ENCODE data around the gene TTLL11. TPM values are rescaled to one million over a fixed set of nuclear protein-coding genes. Genes with fewer than 3 reads are reported as not detected.

Gene TTLL11
- total and polyA plus RNA-seq, 2 experiments from 2014 or later, result 0.57 to 1.4 TPM

DNA sequence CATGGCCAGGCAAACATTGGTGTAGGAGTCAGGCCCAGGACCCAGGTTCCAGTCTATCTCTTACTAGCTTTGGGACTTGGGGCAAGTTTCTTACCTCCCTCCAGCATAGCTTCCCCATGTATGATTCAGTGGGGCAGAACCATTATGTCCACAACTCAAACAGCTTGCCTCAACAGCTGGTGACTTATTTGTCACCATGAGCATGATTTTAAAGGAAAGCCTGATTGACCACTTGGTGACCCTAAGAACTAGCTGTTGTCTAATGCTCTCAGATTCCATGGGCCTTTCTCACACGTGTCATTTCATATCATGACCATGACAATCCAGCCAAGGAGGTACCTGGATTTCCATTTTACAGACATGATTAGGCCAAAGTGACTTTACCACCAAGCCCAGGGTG, 126.4 kb downstream of the TTLL11 start (continued):
- TF ChIP-seq, protein P1, sequence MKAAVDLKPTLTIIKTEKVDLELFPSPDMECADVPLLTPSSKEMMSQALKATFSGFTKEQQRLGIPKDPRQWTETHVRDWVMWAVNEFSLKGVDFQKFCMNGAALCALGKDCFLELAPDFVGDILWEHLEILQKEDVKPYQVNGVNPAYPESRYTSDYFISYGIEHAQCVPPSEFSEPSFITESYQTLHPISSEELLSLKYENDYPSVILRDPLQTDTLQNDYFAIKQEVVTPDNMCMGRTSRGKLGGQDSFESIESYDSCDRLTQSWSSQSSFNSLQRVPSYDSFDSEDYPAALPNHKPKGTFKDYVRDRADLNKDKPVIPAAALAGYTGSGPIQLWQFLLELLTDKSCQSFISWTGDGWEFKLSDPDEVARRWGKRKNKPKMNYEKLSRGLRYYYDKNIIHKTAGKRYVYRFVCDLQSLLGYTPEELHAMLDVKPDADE (IDR thresholded peaks at IDR 0.05), result no peak
- no peak for TF ChIP-seq CREB1 (CRISPR knock-in tag; IDR thresholded peaks at IDR 0.05; ENCODE audit: low read depth)

DNA sequence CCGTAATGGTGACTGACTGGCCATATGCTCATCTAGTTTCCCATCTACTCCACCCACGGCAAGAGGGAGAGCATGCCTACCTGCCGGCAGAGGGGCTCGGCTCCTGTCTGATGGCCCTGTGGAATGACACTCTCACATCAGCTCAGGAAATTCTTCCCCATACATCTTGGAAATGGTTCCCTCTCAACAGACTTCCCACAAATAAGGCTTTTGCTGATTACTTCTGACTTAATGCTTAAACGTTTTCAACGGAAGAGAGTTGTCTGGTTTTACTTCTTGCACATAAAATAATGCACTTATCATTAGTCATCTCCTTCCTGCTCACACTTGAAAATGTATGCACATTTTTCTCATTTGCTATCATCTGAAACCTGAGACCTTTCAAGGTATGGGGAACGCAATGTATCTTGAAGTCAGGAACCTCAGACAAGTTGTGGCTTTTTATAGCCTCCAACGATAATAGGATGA, 129.5 kb downstream of the TTLL11 start:
- H3K4me1 ChIP-seq (ENCODE audit: insufficient read depth), result no peaks in the 10 kb centered on the region
- peaks cover 7% of the 10 kb centered on the region for H3K27me3 Mint-ChIP-seq (ENCODE audit: insufficient read depth, low read depth, poor library complexity)
- H3K4me3 Mint-ChIP-seq, result no peak overlapping the region
- H3K9me2 ChIP-seq (ENCODE audit: insufficient read depth), result no peaks in the 10 kb centered on the region
- H3K4me1 Mint-ChIP-seq, result peaks cover 5% of the 10 kb centered on the region; the same call in 2 of the 3 replicates
- DNase-seq (ENCODE audit: low spot score) (no peak), ATAC-seq (no peak)
- no peak overlapping the region for H2AFZ ChIP-seq
- no peaks in the 10 kb centered on the region for H3K36me3 ChIP-seq (ENCODE audit: insufficient read depth)
- no peak overlapping the region for H3K4me3 ChIP-seq
- no peak overlapping the region for H3K4me2 ChIP-seq
- no peak overlapping the region for H3K27ac Mint-ChIP-seq
- no peaks in the 10 kb centered on the region for H3K27me3 ChIP-seq (ENCODE audit: insufficient read depth)
- no peak overlapping the region for H3K27ac ChIP-seq (ENCODE audit: low read depth)
- H3K79me2 ChIP-seq (replicated peaks; ENCODE audit: insufficient read depth), result no peaks in the 10 kb centered on the region
- H3F3A ChIP-seq (replicated peaks; ENCODE audit: low read depth), result no peaks in the 10 kb centered on the region
- no peaks in the 10 kb centered on the region for H3K9me3 Mint-ChIP-seq
- H4K20me1 ChIP-seq (replicated peaks; ENCODE audit: insufficient read depth), result no peaks in the 10 kb centered on the region
- H3K36me3 Mint-ChIP-seq (ENCODE audit: low read depth), result no peaks in the 10 kb centered on the region
- TF ChIP-seq, protein P2, sequence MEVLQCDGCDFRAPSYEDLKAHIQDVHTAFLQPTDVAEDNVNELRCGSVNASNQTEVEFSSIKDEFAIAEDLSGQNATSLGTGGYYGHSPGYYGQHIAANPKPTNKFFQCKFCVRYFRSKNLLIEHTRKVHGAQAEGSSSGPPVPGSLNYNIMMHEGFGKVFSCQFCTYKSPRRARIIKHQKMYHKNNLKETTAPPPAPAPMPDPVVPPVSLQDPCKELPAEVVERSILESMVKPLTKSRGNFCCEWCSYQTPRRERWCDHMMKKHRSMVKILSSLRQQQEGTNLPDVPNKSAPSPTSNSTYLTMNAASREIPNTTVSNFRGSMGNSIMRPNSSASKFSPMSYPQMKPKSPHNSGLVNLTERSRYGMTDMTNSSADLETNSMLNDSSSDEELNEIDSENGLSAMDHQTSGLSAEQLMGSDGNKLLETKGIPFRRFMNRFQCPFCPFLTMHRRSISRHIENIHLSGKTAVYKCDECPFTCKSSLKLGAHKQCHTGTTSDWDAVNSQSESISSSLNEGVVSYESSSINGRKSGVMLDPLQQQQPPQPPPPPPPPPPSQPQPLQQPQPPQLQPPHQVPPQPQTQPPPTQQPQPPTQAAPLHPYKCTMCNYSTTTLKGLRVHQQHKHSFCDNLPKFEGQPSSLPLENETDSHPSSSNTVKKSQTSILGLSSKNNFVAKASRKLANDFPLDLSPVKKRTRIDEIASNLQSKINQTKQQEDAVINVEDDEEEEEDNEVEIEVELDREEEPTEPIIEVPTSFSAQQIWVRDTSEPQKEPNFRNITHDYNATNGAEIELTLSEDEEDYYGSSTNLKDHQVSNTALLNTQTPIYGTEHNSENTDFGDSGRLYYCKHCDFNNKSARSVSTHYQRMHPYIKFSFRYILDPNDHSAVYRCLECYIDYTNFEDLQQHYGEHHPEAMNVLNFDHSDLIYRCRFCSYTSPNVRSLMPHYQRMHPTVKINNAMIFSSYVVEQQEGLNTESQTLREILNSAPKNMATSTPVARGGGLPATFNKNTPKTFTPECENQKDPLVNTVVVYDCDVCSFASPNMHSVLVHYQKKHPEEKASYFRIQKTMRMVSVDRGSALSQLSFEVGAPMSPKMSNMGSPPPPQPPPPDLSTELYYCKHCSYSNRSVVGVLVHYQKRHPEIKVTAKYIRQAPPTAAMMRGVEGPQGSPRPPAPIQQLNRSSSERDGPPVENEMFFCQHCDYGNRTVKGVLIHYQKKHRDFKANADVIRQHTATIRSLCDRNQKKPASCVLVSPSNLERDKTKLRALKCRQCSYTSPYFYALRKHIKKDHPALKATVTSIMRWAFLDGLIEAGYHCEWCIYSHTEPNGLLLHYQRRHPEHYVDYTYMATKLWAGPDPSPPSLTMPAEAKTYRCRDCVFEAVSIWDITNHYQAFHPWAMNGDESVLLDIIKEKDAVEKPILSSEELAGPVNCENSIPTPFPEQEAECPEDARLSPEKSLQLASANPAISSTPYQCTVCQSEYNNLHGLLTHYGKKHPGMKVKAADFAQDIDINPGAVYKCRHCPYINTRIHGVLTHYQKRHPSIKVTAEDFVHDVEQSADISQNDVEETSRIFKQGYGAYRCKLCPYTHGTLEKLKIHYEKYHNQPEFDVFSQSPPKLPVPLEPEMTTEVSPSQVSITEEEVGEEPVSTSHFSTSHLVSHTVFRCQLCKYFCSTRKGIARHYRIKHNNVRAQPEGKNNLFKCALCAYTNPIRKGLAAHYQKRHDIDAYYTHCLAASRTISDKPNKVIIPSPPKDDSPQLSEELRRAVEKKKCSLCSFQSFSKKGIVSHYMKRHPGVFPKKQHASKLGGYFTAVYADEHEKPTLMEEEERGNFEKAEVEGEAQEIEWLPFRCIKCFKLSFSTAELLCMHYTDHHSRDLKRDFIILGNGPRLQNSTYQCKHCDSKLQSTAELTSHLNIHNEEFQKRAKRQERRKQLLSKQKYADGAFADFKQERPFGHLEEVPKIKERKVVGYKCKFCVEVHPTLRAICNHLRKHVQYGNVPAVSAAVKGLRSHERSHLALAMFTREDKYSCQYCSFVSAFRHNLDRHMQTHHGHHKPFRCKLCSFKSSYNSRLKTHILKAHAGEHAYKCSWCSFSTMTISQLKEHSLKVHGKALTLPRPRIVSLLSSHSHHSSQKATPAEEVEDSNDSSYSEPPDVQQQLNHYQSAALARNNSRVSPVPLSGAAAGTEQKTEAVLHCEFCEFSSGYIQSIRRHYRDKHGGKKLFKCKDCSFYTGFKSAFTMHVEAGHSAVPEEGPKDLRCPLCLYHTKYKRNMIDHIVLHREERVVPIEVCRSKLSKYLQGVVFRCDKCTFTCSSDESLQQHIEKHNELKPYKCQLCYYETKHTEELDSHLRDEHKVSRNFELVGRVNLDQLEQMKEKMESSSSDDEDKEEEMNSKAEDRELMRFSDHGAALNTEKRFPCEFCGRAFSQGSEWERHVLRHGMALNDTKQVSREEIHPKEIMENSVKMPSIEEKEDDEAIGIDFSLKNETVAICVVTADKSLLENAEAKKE (CRISPR knock-in tag; IDR thresholded peaks at IDR 0.05), result no peak
- TF ChIP-seq, protein P1 (IDR thresholded peaks at IDR 0.05), result no peak
- TF ChIP-seq STAT1 (IDR thresholded peaks at IDR 0.05; ENCODE audit: unreplicated experiment) (no peak), ZNF114 (CRISPR knock-in tag; IDR thresholded peaks at IDR 0.05) (no peak), ZNF331 (CRISPR knock-in tag; IDR thresholded peaks at IDR 0.05; ENCODE audit: low read depth) (no peak), EZH2 (IDR thresholded peaks at IDR 0.05; ENCODE audit: low read depth, unreplicated experiment) (no peak), POLR2AphosphoS5 (IDR thresholded peaks at IDR 0.05; ENCODE audit: low read depth) (no peak), JUNB (IDR thresholded peaks at IDR 0.05; ENCODE audit: unreplicated experiment) (no peak), CREB1 (CRISPR knock-in tag; IDR thresholded peaks at IDR 0.05; ENCODE audit: low read depth) (no peak), NANOG (IDR thresholded peaks at IDR 0.05; ENCODE audit: borderline replicate concordance) (no peak)
- TF ChIP-seq, protein P3, sequence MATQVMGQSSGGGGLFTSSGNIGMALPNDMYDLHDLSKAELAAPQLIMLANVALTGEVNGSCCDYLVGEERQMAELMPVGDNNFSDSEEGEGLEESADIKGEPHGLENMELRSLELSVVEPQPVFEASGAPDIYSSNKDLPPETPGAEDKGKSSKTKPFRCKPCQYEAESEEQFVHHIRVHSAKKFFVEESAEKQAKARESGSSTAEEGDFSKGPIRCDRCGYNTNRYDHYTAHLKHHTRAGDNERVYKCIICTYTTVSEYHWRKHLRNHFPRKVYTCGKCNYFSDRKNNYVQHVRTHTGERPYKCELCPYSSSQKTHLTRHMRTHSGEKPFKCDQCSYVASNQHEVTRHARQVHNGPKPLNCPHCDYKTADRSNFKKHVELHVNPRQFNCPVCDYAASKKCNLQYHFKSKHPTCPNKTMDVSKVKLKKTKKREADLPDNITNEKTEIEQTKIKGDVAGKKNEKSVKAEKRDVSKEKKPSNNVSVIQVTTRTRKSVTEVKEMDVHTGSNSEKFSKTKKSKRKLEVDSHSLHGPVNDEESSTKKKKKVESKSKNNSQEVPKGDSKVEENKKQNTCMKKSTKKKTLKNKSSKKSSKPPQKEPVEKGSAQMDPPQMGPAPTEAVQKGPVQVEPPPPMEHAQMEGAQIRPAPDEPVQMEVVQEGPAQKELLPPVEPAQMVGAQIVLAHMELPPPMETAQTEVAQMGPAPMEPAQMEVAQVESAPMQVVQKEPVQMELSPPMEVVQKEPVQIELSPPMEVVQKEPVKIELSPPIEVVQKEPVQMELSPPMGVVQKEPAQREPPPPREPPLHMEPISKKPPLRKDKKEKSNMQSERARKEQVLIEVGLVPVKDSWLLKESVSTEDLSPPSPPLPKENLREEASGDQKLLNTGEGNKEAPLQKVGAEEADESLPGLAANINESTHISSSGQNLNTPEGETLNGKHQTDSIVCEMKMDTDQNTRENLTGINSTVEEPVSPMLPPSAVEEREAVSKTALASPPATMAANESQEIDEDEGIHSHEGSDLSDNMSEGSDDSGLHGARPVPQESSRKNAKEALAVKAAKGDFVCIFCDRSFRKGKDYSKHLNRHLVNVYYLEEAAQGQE (IDR thresholded peaks at IDR 0.05; ENCODE audit: unreplicated experiment), result no peak
- TF ChIP-seq, protein P4, sequence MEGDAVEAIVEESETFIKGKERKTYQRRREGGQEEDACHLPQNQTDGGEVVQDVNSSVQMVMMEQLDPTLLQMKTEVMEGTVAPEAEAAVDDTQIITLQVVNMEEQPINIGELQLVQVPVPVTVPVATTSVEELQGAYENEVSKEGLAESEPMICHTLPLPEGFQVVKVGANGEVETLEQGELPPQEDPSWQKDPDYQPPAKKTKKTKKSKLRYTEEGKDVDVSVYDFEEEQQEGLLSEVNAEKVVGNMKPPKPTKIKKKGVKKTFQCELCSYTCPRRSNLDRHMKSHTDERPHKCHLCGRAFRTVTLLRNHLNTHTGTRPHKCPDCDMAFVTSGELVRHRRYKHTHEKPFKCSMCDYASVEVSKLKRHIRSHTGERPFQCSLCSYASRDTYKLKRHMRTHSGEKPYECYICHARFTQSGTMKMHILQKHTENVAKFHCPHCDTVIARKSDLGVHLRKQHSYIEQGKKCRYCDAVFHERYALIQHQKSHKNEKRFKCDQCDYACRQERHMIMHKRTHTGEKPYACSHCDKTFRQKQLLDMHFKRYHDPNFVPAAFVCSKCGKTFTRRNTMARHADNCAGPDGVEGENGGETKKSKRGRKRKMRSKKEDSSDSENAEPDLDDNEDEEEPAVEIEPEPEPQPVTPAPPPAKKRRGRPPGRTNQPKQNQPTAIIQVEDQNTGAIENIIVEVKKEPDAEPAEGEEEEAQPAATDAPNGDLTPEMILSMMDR (conservative IDR thresholded peaks at IDR 0.05; ENCODE audit: low read depth in 2 of 2), result no peak
